Activated CD8-positive, alpha-beta memory T cell treated with anti-CD3 and anti-CD28 coated beads for 36 hours (primary cell): Measurements from ENCODE around the gene RNF6. TPM values are rescaled to one million over a fixed set of nuclear protein-coding genes. Genes with fewer than 3 reads are reported as not detected.
"Not testable (repeated sequence)": the region's sequence is repeated elsewhere in the genome, so short reads cannot be mapped to it uniquely, and the experiment has no call there.

Experiments
- CTCF ChIA-PET: fragments of 350-600 bp; sonication (Branson Sonifier 250); formaldehyde crosslinking; loops from one replicate; lab custom pipeline; 2021; ENCODE audit warnings: antibody characterized with exemption; lab: Charles Lee
- POLR2A ChIA-PET: fragments of 350-600 bp; sonication (Branson Sonifier 250); formaldehyde crosslinking; loops from one replicate; lab custom pipeline; 2021; ENCODE audit warnings: antibody characterized with exemption; lab: Charles Lee
- total RNA-seq, 2 experiments: library from RNA; stranded (reverse); gene quantifications; one replicate each; pipeline ENCODE4 v1.2.3, GENCODE V29; 2021

Gene RNF6
- 10 to 100 TPM; 53.3 to 53.5 TPM for total RNA-seq

DNA sequence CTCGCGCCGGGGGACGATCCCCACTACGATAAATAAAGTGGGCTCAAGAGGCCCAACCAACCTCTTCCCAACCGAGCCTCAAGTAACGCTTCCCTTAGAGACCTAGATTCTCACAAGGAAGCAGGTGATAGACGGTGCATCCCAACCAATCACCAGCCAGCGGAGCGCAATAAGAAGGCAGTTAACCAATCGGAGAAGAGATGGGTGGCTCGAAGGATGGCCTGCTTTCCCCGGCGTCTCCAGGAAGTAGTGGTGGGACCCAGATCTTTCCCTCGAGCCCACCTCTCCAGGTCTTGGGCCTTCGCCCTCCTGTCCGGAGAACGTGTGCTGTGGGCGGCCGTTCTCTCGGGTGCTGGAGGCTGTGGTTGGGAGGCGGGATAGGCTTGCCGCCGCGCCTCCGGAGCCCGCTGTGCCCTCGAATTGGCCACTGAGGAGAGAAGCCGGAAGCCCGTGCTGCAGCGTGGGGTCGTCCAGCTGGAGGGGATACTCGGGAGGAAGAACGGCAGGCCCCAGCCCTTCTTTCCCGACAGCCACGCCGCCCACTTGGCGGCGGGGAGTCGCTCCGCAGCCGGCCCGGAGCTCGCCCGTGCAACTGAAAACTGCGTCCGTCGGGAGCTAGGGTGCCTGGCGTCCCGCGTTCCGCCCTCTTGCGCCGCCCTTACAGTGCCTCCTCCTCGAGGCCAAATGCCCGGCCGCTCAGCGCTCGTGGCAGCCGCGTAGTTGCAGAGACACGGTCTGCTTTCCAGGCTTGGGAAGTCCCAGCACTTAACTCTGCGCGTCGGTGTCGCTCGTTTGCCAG, at the start of gene RNF6:
Gene RNF6 (minus strand): TSS at position 594 of the 799 bp plus-strand sequence. CDS start 2,665 bp downstream, outside the sequence.
- ChIA-PET CTCF (interaction anchor here (2.0 kb wide), 1 partner anchor 36 kb away, joined by 17 read pairs; no protein-coding TSS in a partner anchor), POLR2A (interaction anchor here (1.1 to 1.6 kb wide), 3 partner anchors 11 to 36 kb away, joined by 3 to 8 read pairs (median 5); no protein-coding TSS in a partner anchor)

DNA sequence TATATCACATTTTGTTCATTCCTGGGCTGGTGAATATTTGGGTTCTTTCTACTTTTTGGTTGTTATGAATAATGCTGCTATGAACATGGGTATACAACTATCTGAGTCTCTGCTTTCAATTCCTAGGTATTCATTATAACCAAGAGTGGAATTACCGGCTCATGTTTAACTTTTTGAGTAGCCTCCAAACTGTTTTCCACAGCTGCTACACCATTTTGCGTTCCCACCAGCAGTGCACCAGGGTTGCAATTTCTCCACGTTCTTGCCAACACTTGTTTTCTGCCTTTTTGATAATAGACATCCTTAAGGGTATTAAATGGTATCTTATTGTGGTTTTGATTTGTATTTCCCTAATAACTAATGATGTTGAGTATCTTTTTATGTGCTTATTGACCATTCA, 48.6 kb upstream of the RNF6 start:
- CTCF ChIA-PET, result no interaction called here
- POLR2A ChIA-PET, result no interaction called here

DNA sequence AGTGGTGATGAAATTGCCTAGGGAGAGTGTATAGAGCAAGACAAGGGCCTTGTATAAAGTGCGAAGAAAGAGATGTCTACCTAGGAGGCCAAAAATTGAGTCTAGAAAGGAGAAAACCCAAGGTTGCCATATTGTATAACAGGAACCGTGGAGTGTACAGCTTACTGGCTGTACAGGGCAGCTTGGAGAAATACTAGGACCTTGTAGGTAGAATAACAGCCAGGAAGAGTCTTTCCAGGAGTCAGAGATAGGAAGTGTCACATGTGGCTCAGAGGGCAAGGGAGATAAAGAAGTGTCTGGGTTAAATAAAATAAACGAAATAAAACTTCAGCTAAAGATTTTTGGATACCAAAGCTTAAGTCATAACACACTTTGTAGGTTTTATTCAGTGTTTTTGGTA, 44.2 kb upstream of the RNF6 start:
- CTCF ChIA-PET, result no interaction called here
- POLR2A ChIA-PET, result no interaction called here

DNA sequence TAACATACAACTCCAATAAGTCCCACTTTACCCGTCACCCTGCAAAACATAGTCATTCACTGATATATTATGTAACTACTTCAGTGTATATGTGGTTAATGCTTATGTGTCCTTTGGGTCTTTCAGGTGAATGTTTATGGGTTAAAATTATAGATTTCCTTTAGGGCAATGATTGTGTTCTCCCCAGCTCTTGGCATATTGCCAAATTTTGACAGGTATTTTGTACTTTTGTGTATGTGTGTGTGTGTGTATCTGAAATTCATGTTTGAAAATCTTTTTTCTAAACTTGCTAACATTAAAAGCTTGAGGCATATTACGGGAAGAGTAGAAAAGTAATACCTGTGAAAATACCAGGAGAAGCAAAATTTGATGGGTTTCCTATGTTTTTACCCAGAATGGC, 40.0 kb upstream of the RNF6 start:
- POLR2A ChIA-PET, result interaction anchor here (0.6 kb wide), 1 partner anchor 249 kb away, joined by 11 read pairs; no protein-coding TSS in a partner anchor
- CTCF ChIA-PET, result no interaction called here

DNA sequence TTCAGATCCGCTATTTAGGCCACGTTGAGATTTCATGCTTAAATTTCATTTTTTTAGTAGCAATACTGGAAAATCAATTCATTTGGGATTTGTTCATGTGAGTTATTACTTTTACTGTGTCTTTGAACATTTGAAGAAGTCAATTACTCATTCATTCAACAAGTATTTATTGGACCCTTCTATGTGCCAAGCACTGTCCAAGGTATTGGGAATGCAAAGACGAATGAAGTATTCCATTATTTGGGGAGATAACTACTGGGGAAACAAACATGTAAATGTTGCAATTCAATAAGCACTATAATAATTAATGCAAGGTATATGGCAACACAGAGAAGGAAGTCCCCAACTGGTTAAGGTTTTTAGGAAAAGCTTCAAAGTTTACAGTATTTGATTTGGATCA, 37.5 kb upstream of the RNF6 start:
- POLR2A ChIA-PET, result no interaction called here
- CTCF ChIA-PET, result no interaction called here

DNA sequence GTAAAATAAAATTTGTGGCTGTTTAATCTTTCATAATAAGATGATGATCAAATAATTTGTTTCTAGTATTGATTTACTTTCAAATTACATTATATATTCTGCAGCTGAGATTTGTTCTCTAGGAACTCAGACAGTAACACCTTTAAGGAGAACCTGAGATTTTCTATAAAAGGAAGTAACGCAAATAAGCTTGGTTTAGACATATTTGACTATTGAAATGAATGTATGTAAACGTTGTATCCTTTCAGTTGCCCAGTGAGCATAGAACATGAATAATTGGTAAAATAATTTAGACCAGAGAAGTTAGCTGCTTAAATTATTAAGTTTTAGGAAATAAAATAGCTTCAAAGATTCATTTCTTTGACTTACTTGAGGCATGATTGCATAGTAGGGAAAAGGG, 34.9 kb upstream of the RNF6 start:
- POLR2A ChIA-PET, result no interaction called here

DNA sequence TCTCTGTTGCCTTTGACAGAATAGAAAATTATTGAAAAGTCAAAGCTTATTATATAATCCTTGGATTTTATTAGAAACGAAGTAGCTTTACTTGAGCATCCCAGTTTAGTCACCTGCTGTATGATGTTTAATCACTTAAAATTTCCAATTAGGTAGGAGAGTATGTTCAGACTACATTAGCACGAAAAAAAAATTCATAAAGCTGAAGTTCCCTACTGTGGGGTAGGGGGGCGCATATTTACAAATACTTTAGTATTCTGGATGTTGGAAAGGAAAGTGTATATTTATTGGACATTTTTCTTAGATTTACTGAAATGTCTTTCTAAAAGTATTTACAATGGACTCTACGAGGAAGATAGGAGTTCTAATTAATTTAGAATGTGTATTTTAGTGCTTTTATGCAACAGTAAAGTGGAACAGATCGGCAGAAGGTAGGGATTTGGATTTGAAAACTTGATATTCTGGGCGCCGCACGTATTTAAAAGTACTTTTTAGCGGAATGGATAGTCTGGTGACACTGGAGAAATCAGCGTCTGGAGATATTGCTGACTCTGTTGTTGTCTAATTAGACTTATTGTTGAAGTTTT, 33.7 kb upstream of the RNF6 start:
- ChIA-PET POLR2A (interaction anchor here (1.4 kb wide), 1 partner anchor 34 kb away, joined by 3 read pairs; the partner anchor contains the start of gene RNF6), CTCF (no interaction called here)

More for the DNA sequence above, 34.9 kb upstream of the RNF6 start:
- CTCF ChIA-PET, result no interaction called here

DNA sequence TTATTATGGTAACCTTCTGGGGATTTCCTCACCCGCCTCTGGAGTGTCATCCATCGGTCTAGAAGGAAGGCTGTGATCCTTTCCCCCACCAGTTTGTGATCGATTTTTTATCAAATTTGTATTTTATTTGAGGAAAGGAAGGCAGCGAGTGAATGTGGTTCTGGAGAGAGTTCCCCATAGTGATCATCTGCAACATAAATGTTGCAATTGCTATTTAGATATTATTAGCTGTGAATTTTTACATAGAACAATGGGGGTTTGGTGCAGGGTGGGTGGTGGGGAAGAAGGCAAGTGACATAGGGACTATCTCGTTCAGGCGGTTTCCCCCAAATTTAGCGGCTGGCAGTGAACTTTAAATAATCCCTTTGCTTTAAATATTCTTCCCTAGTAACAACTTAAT, 33.0 kb upstream of the RNF6 start:
- CTCF ChIA-PET, result no interaction called here
- POLR2A ChIA-PET, result interaction anchor here (1.4 kb wide), 1 partner anchor 33 kb away, joined by 3 read pairs; the partner anchor contains the start of gene RNF6

DNA sequence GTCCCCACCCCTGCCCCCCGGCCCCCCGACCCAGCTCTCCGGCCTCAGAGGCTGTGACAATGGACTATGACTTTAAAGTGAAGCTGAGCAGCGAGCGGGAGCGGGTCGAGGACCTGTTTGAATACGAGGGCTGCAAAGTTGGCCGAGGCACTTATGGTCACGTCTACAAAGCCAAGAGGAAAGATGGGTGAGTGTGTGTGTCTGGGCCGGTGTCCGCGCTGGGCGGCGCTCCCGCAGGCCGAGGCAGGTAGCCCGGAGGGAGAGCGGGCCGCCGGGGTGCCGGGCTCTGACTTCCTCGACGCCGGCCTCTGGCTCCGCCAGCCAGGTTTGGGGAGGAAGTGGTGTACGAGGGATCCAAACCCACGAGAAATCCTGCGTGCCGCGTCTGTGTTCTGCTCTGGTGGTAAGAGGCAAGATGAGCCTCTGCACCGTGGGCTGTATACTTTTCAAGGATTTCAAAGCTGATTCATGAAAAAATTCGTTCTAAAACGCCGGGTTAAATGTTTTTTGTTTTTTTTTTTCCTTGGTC, 32.5 kb upstream of the RNF6 start:
- CTCF ChIA-PET, result no interaction called here
- POLR2A ChIA-PET, result interaction anchor here (1.4 kb wide), 1 partner anchor 33 kb away, joined by 3 read pairs; the partner anchor contains the start of gene RNF6

DNA sequence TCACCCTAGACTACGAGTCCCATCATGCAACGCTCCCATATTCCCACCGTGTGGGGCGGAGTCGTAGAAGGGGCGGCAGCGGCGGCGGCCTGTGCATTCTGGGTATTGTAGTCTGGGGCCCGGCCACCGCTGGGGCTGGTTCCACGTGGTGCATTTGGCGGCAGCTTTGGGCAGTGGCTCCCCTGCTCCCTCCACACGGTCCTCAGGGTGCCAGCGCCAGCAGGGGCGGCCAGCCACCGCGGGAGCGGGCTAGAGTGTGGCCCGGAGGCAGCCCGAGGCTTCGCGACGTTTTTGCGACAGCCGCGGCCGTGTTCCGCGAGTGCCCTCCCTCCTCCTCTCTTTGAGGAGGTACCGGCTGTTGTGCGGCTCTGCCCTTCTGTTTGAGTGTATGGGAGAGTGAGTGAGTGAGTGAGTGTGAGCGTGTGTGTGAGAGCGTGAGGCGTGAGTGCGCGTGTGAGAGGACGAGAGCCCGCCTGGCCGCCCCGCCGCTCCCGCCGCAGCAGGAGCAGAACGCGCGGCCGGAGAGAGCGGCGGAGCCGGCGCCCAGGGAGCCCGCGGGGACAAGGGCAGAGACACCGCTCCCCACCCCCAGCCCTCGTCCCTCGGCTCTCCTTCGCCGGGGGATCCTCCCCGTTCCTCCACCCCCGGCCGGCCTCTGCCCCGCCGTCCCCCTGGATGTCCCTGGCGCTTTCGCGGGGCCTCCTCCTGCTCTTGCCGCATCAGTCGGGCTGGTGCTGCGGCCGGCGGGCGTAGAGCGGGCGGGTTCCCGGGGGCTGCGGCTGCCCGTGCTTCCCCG, 31.9 kb upstream of the RNF6 start, which contains the start of gene CDK8:
Gene CDK8 (plus strand): TSS at position 343 of the 796 bp plus-strand sequence. CDS start 513 bp downstream, outside the sequence.
- CTCF ChIA-PET, result no interaction called here
- POLR2A ChIA-PET, result interaction anchor here (0.9 kb wide), 1 partner anchor 1885 kb away, joined by 8 read pairs; no protein-coding TSS in a partner anchor

DNA sequence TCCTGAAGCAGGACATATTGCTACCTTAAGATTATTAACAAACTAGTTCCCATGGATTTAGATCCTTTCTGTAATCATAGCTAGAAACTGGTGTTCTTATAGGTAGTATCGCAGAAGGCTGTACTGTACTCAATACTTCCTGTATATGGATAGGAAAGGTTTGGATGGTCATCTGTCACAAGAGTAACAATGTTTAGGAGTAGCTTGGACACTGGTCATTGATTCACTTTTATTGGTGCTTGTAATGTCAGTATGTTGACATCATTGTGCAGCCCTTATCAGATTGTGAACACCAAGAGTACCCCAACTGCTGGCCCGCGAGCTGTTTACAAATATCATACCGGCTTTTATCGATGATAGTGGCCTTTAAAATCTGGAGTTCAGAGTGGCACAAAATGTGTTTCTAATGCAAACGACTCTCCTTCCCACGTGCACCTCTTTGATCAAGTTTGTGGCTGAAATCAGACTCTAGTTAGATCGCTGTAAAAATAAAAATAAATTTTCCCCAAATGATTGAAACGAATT, 31.2 kb upstream of the RNF6 start:
- POLR2A ChIA-PET, result interaction anchor here (0.9 kb wide), 1 partner anchor 1886 kb away, joined by 8 read pairs; no protein-coding TSS in a partner anchor
- CTCF ChIA-PET, result no interaction called here

DNA sequence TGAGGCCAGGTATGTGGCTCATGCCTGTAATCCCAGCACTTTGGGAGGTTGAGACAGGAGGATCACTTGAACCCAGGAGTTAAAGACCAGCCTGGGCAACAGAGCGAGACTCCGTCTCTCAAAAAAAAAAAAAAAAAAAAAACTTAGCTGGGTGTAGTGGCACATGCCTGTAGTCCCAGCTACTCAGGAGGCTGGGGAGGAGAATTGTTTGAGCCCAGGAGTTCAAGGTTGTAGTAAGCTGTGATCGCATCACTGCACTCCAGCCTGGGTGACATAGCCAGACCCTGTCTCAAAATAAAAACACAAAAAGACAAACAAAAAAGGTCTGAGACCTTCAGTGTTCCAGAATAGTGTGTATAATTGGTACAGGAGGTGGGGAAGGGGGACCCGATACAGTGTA, 29.9 kb upstream of the RNF6 start:
- CTCF ChIA-PET, result interaction anchor here (0.6 kb wide), 1 partner anchor 173 kb away, joined by 3 read pairs; no protein-coding TSS in a partner anchor
- POLR2A ChIA-PET, result not testable (repeated sequence)

DNA sequence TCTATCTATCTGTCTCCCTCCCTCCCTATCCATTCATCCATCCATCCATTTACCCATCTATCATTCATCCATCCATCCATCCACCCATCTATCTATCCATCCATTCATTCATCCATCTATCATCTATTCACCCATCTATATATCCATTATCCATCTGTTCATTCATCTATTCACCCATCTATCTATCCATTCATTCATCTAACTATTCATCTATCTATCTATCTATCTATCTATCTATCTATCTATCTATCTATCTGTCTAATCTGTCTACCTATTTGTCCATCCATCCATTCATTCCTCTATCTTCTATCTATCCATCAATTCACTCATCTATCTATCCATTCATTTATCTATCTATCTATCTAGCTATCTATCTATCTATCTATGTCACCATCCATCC, 27.4 kb upstream of the RNF6 start:
- ChIA-PET CTCF (interaction anchor here (0.6 kb wide), 1 partner anchor 129 kb away, joined by 3 read pairs; no protein-coding TSS in a partner anchor), POLR2A (no interaction called here)

DNA sequence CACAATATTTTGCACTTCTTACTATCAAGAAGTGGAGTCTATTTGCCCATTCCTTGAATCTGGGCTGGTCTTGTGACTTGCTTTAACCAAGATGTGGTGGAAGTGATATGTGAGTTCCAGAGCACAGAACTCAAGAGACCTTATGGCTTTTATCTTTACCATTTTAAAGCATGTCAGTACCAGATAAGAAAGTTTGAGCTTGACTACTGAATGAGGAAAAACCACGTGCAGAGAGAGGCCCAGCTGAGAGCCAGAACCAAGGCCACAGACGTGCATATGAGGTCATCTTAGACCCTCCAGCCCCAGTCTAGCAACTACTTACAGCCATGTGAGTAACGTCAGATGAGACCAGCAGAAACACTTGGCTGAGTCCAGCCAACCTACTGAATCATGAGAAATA, 25.5 kb upstream of the RNF6 start:
- CTCF ChIA-PET, result no interaction called here
- POLR2A ChIA-PET, result no interaction called here

DNA sequence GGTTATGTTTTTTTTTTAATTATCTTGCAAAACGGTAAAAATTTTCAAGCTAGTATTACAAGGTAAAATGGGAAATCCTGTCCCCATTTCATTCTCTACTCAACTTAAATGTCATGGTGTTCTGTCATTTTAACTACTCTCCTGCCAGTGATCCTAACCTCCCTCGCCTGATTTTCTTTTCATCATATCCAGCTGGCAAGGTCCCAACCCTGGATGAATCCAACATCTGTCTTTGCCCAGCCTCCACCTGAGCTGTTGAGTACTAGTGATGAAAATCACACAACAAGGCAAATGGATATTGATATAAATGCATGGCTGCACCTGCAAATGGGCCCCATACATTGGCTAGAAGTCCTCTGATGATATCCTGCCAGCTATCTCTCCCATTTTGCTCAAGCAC, 24.9 kb upstream of the RNF6 start:
- ChIA-PET CTCF (no interaction called here), POLR2A (no interaction called here)

DNA sequence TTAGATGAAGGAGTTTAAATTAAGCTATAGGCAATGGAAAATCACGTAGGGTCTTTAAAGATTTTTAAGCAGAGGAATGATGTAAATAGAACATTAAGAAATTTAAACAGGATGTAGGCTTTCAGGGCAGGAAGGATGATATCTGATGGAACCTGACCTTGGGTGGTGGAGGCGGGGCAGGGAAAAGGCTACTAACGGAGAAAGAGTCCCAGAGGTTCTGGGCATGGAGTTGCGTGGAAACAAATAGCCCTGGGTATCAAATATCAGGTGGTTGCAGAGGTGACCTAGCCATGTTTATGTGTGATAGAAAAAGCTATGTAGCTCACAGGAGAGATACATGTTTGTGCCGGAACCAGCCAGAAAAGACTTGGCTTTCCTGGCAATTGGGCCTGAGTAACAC, 24.0 kb upstream of the RNF6 start:
- CTCF ChIA-PET, result no interaction called here

DNA sequence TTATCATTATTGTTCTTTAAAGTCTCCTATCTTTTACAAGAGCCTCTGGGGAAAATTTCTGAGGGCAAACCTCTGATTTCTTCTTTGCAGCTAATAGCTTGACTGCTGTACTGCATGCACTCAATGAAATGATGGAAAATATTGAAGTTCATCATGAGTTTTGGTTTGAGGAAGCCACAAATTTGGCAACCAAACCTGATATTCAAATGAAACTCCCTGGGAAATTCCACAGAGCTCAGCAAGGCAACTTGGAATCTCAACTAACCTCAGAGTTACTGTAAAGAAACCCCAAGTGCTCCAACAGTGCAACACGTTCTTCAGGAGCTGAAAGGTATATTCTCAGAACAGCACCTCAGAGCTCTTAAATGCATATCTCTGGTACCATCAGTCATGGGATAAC, 14.2 kb upstream of the RNF6 start:
- CTCF ChIA-PET, result no interaction called here
- POLR2A ChIA-PET, result no interaction called here

More for the DNA sequence above, 24.0 kb upstream of the RNF6 start:
- POLR2A ChIA-PET, result no interaction called here

DNA sequence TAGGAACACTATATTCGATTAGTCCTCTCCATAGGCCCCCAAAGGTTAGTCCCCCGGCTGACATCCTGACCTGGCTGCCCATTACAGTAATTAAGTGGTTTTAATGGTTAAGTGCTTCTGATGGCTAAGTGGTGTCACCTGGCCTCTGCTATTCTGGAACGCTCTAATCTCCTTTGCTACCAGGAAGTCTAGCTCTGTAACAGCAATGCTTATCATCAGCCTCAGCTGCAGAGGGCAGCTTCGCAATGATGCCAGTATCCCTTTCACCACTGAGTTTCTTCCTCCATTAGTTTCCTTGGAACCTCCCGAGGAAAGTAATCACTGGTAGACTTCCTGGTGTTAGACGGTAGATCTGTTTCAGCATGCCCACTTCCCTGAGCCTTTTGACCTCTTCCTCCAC, 8.6 kb upstream of the RNF6 start:
- POLR2A ChIA-PET, result no interaction called here
- CTCF ChIA-PET, result no interaction called here

DNA sequence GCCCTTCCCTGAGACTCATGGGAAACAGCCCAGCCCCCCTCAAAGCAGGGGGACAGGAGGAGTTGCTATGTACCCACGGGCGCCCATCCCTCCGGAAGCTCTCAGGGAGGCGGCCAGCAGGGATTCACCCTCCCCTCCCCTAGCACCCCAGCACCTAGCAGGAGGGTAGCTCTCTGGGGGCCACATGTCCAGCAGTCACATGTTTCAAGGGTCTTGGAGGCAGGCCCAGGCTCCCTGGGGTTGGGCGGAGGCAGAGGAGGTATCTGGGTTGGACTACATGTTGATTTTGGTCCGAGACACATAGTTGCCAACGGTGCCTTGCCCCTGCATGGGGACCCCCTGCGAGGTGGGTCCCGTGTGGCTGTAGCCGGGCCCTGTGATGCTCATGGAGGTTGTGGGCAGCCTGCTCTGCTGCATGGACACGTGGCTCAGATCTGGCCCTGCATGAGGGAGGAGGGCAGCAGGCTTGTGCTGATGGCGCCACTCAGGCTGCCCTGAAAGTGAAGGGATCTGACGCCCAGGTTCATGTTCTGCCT, 7.0 kb upstream of the RNF6 start:
- ChIA-PET CTCF (no interaction called here), POLR2A (no interaction called here)
